HCT116 (cell line): ENCODE data around the gene NUAK2. TPM values are rescaled to one million over a fixed set of nuclear protein-coding genes. Genes with fewer than 3 reads are reported as not detected.

Experiments used
- ATAC-seq: fragments of 200-7000 bp; cut with Tn5 transposase; 2 replicates; pipeline ENCODE4 v1.9.1; 2020; ENCODE audit warnings: mild to moderate bottlenecking, moderate library complexity
- BruUV-seq: library from RNA; stranded (reverse); fragments of 400-500 nt; replicated peaks from 2 replicates; lab custom pipeline; 2021; lab: Mats Ljungman, UMichigan
- CTCF ChIA-PET: fragments of 300-600 bp; sonication (Branson Sonifier 250); formaldehyde crosslinking; loops from one replicate; lab custom pipeline; 2021; ENCODE audit warnings: antibody characterized with exemption; lab: Charles Lee
- POLR2A ChIA-PET: fragments of 300-600, 350-600 bp; sonication (Branson Sonifier 250); formaldehyde crosslinking; loops from one replicate; lab custom pipeline; 2021; ENCODE audit warnings: antibody characterized with exemption; lab: Charles Lee
- RAD21 ChIA-PET, 2 experiments: fragments of 300-600 bp; sonication (Branson Sonifier 250); formaldehyde crosslinking; loops; one replicate each; lab custom pipeline; 2023; ENCODE audit warnings: low total read pairs in 2 of 2; ENCODE audit not compliant: uncharacterized antibody in 2 of 2, unreplicated experiment in 2 of 2, low non-redundant PET in 1 of 2; lab: Charles Lee
- DNase-seq: peaks from one replicate; pipeline ENCODE4 v3.0.0-alpha.2; 2010; ENCODE audit warnings: low read depth, low spot score
- H2AFZ ChIP-seq: fragments of 200-600 bp; shearing (Covaris generic), sonication (generic); 2 replicates; pipeline ENCODE4 v1.6.1; 2017; ENCODE audit warnings: low read depth, mixed run types, mixed read lengths, antibody characterized with exemption, low read length; ENCODE audit not compliant: poor library complexity, severe bottlenecking
- H3K27ac ChIP-seq: 2 replicates; pipeline ENCODE4 v1.5.1; 2012; ENCODE audit warnings: low read depth, low read length
- H3K27me3 ChIP-seq: fragments of 200-600 bp; sonication (generic); 2 replicates; pipeline ENCODE4 v1.6.1; 2016; ENCODE audit warnings: mixed run types, low read length, mixed read lengths; ENCODE audit not compliant: insufficient read depth
- H3K36me3 ChIP-seq, 2 experiments: fragments of 200-500 bp in 1 of 2; fragments of 200-600 bp in 1 of 2; sonication (Bioruptor generic) in 1 of 2; sonication (generic) in 1 of 2; 2 replicates each; pipeline versions ENCODE4 v1.5.1 to v1.6.1; 2014 to 2016; ENCODE audit warnings: low read length in 2 of 2, inconsistent platforms in 1 of 2, mixed read lengths in 1 of 2, mixed run types in 1 of 2; ENCODE audit not compliant: insufficient read depth in 2 of 2, control insufficient read depth in 1 of 2
- H3K4me1 ChIP-seq, 2 experiments: fragments of 200-600 bp in 1 of 2; sonication (generic) in 1 of 2; 2 replicates each; pipeline versions ENCODE4 v1.5.1 to v1.6.1; 2012 to 2017; ENCODE audit warnings: low read length in 2 of 2, inconsistent platforms in 1 of 2, mild to moderate bottlenecking in 1 of 2, mixed read lengths in 1 of 2, mixed run types in 1 of 2, moderate library complexity in 1 of 2; ENCODE audit not compliant: insufficient read depth in 2 of 2, control insufficient read depth in 1 of 2
- H3K4me2 ChIP-seq: fragments of 200-600 bp; sonication (generic); 2 replicates; pipeline ENCODE4 v1.6.1; 2017; ENCODE audit warnings: mixed run types, low read length, mixed read lengths
- H3K4me3 ChIP-seq, 2 experiments: fragments of 200-600 bp in 1 of 2; sonication (generic) in 1 of 2; replicated peaks in 1 of 2; 2 replicates each; pipeline ENCODE4 v1.5.1; 2011 to 2016; ENCODE audit warnings: low read length in 2 of 2, control low read depth in 1 of 2, low read depth in 1 of 2, mild to moderate bottlenecking in 1 of 2, mixed read lengths in 1 of 2, mixed run types in 1 of 2
- H3K79me2 ChIP-seq: fragments of 200-600 bp; sonication (generic); 2 replicates; pipeline ENCODE4 v1.6.1; 2017; ENCODE audit warnings: mild to moderate bottlenecking, mixed run types, low read length, moderate library complexity, mixed read lengths; ENCODE audit not compliant: insufficient read depth
- H3K9ac ChIP-seq: fragments of 200-600 bp; sonication (generic); 2 replicates; pipeline ENCODE4 v1.6.1; 2016; ENCODE audit warnings: low read length, mixed read lengths
- H3K9me2 ChIP-seq: fragments of 200-600 bp; sonication (generic), shearing (Covaris generic); 2 replicates; pipeline ENCODE4 v1.6.1; 2017; ENCODE audit warnings: mixed run types, mild to moderate bottlenecking, moderate library complexity; ENCODE audit not compliant: insufficient read depth
- H3K9me3 ChIP-seq, 2 experiments: fragments of 200-500 bp in 1 of 2; fragments of 200-600 bp in 1 of 2; sonication (Bioruptor generic) in 1 of 2; sonication (generic) in 1 of 2; 2 replicates each; pipeline ENCODE4 v1.6.1; 2014 to 2017; ENCODE audit warnings: low read length in 2 of 2, mixed read lengths in 2 of 2, inconsistent platforms in 1 of 2, low read depth in 1 of 2, mild to moderate bottlenecking in 1 of 2, mixed run types in 1 of 2, moderate library complexity in 1 of 2; ENCODE audit not compliant: control insufficient read depth in 1 of 2, insufficient read depth in 1 of 2
- H4K20me1 ChIP-seq: fragments of 200-600 bp; sonication (generic), shearing (Covaris generic); 2 replicates; pipeline ENCODE4 v1.6.1; 2017; ENCODE audit warnings: mixed run types, mild to moderate bottlenecking, moderate library complexity; ENCODE audit not compliant: insufficient read depth
- EZH2phosphoT487 ChIP-seq: fragments of 200-600 bp; IDR thresholded peaks from 2 replicates; pipeline ENCODE4 v1.6.1; 2018; ENCODE audit warnings: antibody characterized with exemption, borderline replicate concordance
- FOSL1 ChIP-seq: IDR thresholded peaks from 2 replicates; pipeline ENCODE4 v1.6.1; 2012; ENCODE audit warnings: low read depth
- JUND ChIP-seq: IDR thresholded peaks from 2 replicates; pipeline ENCODE4 v1.6.1; 2012
- POLR2AphosphoS5 ChIP-seq: IDR thresholded peaks from 2 replicates; pipeline ENCODE4 v1.6.1; 2011; ENCODE audit warnings: mild to moderate bottlenecking, low read depth, low read length, moderate library complexity
- RAD21 ChIP-seq: IDR thresholded peaks from 2 replicates; pipeline ENCODE4 v1.6.1; 2012; ENCODE audit warnings: low read depth, mild to moderate bottlenecking
- SP1 ChIP-seq: IDR thresholded peaks from 2 replicates; pipeline ENCODE4 v1.6.1; 2012; ENCODE audit warnings: low read depth
- SRF ChIP-seq: IDR thresholded peaks from 2 replicates; pipeline ENCODE4 v1.6.1; 2012; ENCODE audit warnings: low read depth
- TCF7L2 ChIP-seq: IDR thresholded peaks from 2 replicates; pipeline ENCODE4 v1.7.0; 2011; ENCODE audit warnings: borderline replicate concordance, inconsistent platforms; ENCODE audit not compliant: insufficient read depth, insufficient read length; ENCODE audit errors: extremely low read depth
- YY1 ChIP-seq: IDR thresholded peaks from 2 replicates; pipeline ENCODE4 v1.6.1; 2011; ENCODE audit warnings: low read length, low read depth, moderate library complexity, mild to moderate bottlenecking; ENCODE audit not compliant: insufficient replicate concordance; ENCODE audit errors: extremely low read depth
- ZBTB33 ChIP-seq: IDR thresholded peaks from 2 replicates; pipeline ENCODE4 v1.6.1; 2011; ENCODE audit warnings: mild to moderate bottlenecking, low read length, moderate library complexity; ENCODE audit not compliant: insufficient replicate concordance; ENCODE audit errors: extremely low read depth
- ZFX ChIP-seq: fragments of 450-650 bp; IDR thresholded peaks from 2 replicates; pipeline ENCODE4 v1.6.1; 2017
- intact Hi-C: fragments of 100-400 bp; cut with micrococcal nuclease; formaldehyde crosslinking; loops from 2 replicates; pipeline ENCODE4 v1.10.0; 2022
- total RNA-seq: library from RNA; stranded (reverse); gene quantifications from one replicate; pipeline ENCODE4 v1.2.1, GENCODE V29; 2021; ENCODE audit not compliant: unreplicated experiment
- TF ChIP-seq, protein P1 (sequence below), 3 experiments: fragments of 200-600 bp in 1 of 3; sonication (generic) in 1 of 3; IDR thresholded peaks in 2 of 3; conservative IDR thresholded peaks in 1 of 3; 2 replicates each; pipeline ENCODE4 v1.5.1; 2012 to 2017; ENCODE audit warnings: low read depth in 2 of 3, low read length in 2 of 3, antibody characterized with exemption in 1 of 3, borderline replicate concordance in 1 of 3, control low read depth in 1 of 3, mild to moderate bottlenecking in 1 of 3, mixed read lengths in 1 of 3, mixed run types in 1 of 3, moderate library complexity in 1 of 3; ENCODE audit not compliant: insufficient read depth in 1 of 3
- TF ChIP-seq, protein P2 (sequence below): IDR thresholded peaks from 2 replicates; pipeline ENCODE4 v1.6.1; 2012

The NUAK2 gene
- total RNA-seq, 1 experiment from 2014 or later = 3.0 TPM

GRCh38 chr1:205294175-205294917 lies 27.2 kb downstream of the NUAK2 start:
- Histone ChIP-seq H3K27ac (peak overlapping the region; percentile 41), H3K36me3 (no peaks in the 10 kb centered on the region), H4K20me1 (no peaks in the 10 kb centered on the region), H3K27me3 (no peaks in the 10 kb centered on the region), H3K4me3 (peak overlapping the region; percentile 6 to 38), H3K4me2 (peak overlapping the region; percentile 74), H3K4me1 (peaks cover 40 to 74% of the 10 kb centered on the region in 2 experiments), H3K9me2 (no peaks in the 10 kb centered on the region), H3K9ac (peak overlapping the region; percentile 51), H2AFZ (peak overlapping the region; percentile 66), H3K9me3 (no peaks in the 10 kb centered on the region), H3K79me2 (no peaks in the 10 kb centered on the region)
- ChIA-PET POLR2A (no interaction called here), CTCF (interaction anchor here (1.0 to 1.9 kb wide), 4 partner anchors 10 to 31 kb away, joined by 3 to 6 read pairs (median 4); no protein-coding TSS in a partner anchor), RAD21 (interaction anchor here in 1 of 2 experiments (0.6 to 0.8 kb wide), 2 partner anchors 21 to 41 kb away, joined by 3 read pairs; no protein-coding TSS in a partner anchor)
- intact Hi-C loops = no loop called here
- ATAC-seq (peak; percentile 20), DNase-seq (no peak)
- no TSS peak for BruUV-seq
- TF ChIP-seq RAD21 (no peak), JUND (peak; percentile 84), ZFX (0 out of 2 replicates have a peak, but pooled peaks have one; percentile 13), FOSL1 (peak; percentile 83), YY1 (peak; percentile 6), POLR2AphosphoS5 (no peak; the same call in 1 of the 2 replicates), EZH2phosphoT487 (no peak), TCF7L2 (no peak), SP1 (peak; percentile 48; the same call in 1 of the 2 replicates), SRF (peak; percentile 96), ZBTB33 (no peak)
- TF ChIP-seq, protein P1, sequence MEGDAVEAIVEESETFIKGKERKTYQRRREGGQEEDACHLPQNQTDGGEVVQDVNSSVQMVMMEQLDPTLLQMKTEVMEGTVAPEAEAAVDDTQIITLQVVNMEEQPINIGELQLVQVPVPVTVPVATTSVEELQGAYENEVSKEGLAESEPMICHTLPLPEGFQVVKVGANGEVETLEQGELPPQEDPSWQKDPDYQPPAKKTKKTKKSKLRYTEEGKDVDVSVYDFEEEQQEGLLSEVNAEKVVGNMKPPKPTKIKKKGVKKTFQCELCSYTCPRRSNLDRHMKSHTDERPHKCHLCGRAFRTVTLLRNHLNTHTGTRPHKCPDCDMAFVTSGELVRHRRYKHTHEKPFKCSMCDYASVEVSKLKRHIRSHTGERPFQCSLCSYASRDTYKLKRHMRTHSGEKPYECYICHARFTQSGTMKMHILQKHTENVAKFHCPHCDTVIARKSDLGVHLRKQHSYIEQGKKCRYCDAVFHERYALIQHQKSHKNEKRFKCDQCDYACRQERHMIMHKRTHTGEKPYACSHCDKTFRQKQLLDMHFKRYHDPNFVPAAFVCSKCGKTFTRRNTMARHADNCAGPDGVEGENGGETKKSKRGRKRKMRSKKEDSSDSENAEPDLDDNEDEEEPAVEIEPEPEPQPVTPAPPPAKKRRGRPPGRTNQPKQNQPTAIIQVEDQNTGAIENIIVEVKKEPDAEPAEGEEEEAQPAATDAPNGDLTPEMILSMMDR (IDR thresholded peaks at IDR 0.05 in 2 of 3, conservative IDR thresholded peaks at IDR 0.05 in 1 of 3; ENCODE audit: borderline replicate concordance in 1 of 3, insufficient read depth in 1 of 3, low read depth in 2 of 3, low read length in 2 of 3) = no peak
- TF ChIP-seq, protein P2, sequence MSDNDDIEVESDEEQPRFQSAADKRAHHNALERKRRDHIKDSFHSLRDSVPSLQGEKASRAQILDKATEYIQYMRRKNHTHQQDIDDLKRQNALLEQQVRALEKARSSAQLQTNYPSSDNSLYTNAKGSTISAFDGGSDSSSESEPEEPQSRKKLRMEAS = no peak
